GM21381 (cell line): ENCODE results near the gene ITM2B.
A peak's percentile ranks its signal among the peaks of the same experiment; 100 is the strongest.

Experiments
- ATAC-seq: cut with Tn5 transposase; IDR thresholded peaks from one replicate; pipeline ENCODE4 v1.9.1; 2021; ENCODE audit warnings: mild to moderate bottlenecking, moderate library complexity; ENCODE audit not compliant: unreplicated experiment

ITM2B gene

DNA sequence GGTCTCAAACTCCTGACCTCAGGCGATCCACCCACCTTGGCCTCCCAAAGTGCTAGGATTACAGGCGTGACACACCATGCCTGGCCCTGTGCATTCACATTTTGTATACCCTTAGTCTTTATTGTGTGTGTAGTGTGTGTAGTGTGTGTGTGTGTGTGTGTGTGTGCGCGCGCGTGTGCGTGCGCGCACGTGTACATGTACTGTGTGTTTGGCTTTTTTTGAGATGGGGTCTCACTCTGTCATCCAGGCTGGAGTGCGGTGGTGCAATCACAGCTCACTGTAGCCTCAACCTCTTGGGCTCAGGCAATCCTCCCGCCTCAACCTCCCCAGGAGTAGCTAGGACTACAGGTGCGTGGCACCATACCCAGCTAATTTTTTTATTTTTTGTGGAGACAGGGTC lies 22.1 kb downstream of the ITM2B start:
- ATAC-seq = no peak

DNA sequence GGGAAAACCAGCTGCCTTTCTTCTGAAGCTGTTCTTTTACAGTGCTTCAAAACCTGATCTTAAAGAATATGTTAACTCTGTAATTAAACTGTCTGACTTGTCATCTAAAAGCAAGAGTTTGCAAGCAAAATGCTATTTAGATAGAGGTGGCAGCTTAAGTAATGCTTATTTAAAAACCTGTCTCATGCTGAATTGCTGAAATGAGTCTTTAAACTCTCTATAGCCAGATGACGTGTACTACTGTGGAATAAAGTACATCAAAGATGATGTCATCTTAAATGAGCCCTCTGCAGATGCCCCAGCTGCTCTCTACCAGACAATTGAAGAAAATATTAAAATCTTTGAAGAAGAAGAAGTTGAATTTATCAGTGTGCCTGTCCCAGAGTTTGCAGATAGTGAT lies 22.9 kb downstream of the ITM2B start:
- no peak for ATAC-seq

DNA sequence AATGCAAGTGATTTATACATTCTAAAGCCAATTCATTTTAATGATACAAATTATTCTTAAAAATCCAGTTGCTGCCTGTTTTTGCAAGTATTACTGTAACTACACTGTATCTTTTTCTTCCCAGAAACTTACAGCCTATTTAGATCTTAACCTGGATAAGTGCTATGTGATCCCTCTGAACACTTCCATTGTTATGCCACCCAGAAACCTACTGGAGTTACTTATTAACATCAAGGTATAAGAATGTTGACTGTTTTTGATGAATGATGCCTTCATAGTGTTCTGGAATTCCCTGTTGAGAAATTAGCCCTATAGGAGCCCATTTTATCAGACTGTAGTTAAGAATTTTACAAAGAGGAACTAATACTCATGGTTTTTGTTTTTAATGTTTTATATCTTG lies 25.0 kb downstream of the ITM2B start:
- ATAC-seq = no peak

- no peak for ATAC-seq
These were observed 25.4 kb downstream of the ITM2B start for GRCh38 chr13:48258430-48258829.

DNA sequence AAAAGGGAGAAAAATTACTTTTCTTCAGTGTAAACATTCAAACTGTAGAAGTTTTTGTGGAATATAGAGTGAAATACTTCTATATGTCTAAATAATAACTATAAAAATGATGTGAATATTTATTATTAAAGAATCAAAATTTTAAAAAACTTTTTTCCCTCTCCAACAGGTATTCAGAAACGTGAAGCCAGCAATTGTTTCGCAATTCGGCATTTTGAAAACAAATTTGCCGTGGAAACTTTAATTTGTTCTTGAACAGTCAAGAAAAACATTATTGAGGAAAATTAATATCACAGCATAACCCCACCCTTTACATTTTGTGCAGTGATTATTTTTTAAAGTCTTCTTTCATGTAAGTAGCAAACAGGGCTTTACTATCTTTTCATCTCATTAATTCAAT lies 28.0 kb downstream of the ITM2B start:
- no peak for ATAC-seq

GRCh38 chr13:48263196-48263595 lies 30.2 kb downstream of the ITM2B start:
- ATAC-seq = no peak

- ATAC-seq = no peak
These were observed 31.1 kb downstream of the ITM2B start for GRCh38 chr13:48264058-48264457.

DNA sequence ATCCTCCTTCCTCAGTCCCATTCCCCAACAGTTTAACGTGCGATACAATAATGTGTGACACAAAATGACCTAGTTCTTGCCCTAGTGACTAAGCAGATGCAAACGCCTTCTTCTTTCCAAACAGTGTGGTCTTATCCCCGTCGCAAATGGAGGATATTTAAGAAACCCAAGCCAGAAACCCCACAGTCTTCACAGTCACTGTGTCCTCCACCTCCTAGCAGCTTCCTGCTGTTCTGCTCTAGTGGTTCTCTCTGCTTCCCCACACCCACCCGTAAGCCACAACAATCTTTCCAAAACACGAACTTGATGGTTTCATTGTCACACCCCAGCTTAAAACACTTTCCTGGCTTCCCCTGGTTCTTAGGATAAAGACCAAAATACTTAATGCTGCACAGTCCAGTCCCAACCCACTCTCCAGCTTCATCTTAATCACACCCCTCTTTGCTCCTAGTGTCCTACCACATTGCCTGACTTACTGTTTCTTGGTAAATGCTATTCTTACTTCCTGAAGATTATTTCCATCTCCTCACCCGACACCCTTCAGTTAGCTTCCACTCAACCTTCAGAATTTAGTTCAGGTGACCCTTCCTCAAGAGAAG lies 32.3 kb downstream of the ITM2B start:
- ATAC-seq = peak; percentile 70

DNA sequence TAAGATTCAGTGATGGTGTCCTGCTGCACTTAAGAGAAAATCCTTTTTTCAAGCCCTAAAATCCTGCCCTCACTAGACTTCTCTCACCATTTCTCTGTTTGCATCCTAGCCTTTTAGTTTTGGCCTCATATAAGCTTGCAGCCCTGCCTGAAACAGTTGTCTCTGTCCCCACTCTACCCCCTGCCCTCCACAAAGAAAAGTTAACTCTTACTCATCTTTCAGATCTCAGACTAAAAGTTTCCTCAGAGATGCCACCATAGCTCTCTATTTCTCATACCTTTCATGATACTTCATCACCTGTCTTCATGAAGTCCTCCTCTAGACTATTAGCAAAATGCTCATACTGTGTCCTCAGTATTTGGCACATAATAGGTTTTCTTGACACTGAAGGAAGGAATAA lies 33.1 kb downstream of the ITM2B start:
- ATAC-seq = no peak

GRCh38 chr13:48266701-48267639 lies 34.0 kb downstream of the ITM2B start:
- no peak for ATAC-seq

DNA sequence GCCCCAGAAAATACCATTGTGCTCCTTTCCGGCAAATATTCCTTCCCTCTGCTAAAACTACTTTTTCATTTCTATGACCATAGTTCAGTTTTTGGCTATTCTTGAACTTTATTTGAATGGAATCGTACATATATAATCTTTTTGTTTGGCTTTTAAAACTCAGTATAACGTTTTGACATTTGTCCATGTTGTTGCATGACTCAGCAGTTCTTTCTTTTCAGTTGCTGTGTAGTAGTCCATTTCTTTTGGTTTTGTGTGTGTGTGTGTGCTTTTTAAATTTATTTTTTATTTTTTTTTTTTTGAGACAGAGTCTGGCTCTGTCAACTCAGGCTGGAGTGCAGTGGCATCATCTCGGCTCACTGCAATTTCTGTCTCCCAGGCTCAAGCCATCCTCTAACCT lies 35.0 kb downstream of the ITM2B start:
- ATAC-seq = no peak

GRCh38 chr13:48273346-48273745 lies 40.3 kb downstream of the ITM2B start:
- no peak for ATAC-seq

GRCh38 chr13:48275507-48275906 lies 42.5 kb downstream of the ITM2B start:
- ATAC-seq = no peak

DNA sequence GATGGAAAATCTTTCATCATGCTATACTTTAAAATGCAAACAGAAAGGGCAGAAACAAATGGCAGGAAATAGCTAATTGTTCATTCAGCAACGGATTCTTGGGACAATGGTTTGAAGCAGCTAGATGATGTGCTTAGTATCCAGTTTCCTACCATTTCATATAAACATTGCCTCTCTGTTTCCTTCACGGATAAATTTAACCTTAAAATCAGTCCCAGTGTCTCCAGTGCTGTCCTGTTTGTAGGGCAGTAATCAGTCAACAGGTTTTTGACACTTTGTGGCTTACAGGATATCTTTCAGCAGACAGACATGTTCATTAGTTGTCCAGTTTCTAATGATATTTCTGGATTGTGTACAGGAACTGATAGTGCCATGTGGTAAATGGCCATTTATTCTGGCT lies 45.8 kb downstream of the ITM2B start:
- ATAC-seq = no peak

GRCh38 chr13:48281556-48281955 lies 48.5 kb downstream of the ITM2B start:
- no peak for ATAC-seq

- ATAC-seq = no peak
These were observed 58.7 kb downstream of the ITM2B start for GRCh38 chr13:48291730-48292129.

DNA sequence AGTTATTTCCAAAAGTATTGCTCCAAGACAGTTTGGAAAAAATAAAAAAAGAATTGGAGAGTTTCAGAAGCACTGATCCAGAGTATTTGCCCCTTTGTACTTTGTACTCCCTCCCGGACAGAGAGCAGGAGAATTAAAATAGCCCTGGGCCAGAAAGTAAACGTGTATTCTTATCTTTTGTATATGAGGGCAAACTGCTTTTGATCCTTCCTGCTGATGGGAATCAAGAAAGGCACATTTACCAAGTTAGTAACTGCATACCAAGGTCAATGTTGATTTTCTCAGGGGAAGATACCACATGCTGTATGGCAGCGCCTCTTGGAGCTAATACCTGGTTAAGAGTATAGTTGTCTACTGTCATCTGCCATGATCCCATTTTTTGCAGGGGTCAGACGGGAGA lies 59.6 kb downstream of the ITM2B start:
- no peak for ATAC-seq

DNA sequence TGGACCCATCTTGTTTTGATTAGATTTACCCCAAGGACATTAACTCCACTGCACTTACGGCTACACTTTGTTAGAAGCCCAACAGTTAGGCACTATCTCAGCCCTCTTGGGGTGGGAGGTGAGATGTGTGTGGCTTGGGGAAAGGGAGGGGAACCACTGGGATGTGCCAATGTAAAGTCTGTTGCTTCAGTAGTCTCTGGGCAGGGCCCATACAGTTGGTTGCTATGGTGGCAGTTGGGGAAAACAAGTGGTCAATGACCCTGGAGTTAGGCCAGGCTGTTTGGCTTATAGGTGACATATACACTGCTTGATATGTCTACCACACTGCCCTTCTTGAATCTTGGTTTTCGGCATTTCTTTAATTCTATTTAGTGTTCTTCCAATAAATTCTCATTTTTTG lies 61.6 kb downstream of the ITM2B start:
- ATAC-seq = no peak

GRCh38 chr13:48295271-48295670 lies 62.3 kb downstream of the ITM2B start:
- no peak for ATAC-seq

DNA sequence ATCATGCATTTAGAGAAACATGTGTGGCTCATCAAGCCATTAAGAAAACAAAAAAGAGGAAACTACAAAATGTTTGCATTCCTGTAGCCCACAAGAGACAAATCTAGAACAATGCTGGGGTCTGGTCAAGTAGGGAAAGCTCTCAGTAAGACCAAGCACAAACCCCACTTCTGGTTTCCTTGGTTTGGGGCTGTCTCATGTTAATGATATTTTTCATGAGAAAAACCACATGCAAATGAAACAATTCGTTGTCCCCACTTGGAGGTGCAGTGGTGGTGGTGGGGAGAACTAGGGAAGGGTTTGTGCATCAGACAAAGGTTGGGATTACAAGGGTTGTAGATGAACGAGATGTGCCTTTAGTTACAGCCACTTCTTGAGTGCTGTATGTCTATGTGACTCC lies 63.5 kb downstream of the ITM2B start:
- no peak for ATAC-seq

DNA sequence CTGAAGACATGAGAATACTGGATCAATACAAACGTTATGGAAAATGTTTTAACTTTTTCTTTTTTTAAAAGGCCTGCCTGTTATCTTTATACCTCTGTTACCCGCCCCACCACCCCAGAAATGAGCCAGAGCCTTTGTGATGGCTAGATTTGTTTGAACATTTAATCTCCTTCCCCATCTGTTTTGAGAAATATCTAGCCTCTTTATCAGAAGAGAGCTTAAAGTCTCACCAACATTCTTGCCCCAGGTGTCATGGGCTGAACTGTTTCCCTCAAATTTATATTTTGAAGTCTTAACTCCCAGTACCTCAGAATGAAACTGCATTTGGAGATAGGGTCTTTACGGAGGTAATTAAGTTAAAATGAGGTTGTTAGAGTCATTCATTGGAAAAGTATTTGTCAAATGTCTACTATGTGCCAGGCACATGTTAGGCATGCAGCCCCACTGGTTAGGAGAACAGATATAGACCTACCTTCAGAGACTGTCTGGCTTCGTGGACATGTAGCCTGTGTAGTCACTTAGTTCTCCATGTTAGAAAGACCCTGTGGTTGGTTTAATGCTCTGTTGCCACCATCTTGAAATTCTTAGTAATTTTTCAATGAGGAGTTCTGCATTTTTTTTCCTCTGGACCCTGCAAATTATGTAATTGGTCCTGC lies 64.3 kb downstream of the ITM2B start:
- ATAC-seq = no peak

- ATAC-seq = no peak
These were observed 66.6 kb downstream of the ITM2B start for GRCh38 chr13:48299591-48299990.
